Muscle of leg (tissue), 16 donors: ENCODE data around the gene LCE4A. TPM values are rescaled to one million over a fixed set of nuclear protein-coding genes. Genes with fewer than 3 reads are reported as not detected.
"Not testable (repeated sequence)": the region's sequence is repeated elsewhere in the genome, so short reads cannot be mapped to it uniquely, and the experiment has no call there.

Source experiments
- DNase-seq: peaks from one replicate; pipeline ENCODE4 v3.0.0; 2013
- H3K27ac ChIP-seq: one replicate; pipeline ENCODE4 v1.5.1; 2013; ENCODE audit warnings: mild to moderate bottlenecking, low read length, control low read depth
- H3K27me3 ChIP-seq: one replicate; pipeline ENCODE4 v1.6.1; 2013; ENCODE audit warnings: low read length; ENCODE audit not compliant: control insufficient read depth, insufficient read depth
- H3K36me3 ChIP-seq: one replicate; pipeline ENCODE4 v1.6.1; 2013; ENCODE audit warnings: low read length; ENCODE audit not compliant: control insufficient read depth, insufficient read depth
- H3K4me1 ChIP-seq: one replicate; pipeline ENCODE4 v1.6.1; 2013; ENCODE audit warnings: low read length; ENCODE audit not compliant: control insufficient read depth, insufficient read depth
- H3K4me3 ChIP-seq: one replicate; pipeline ENCODE4 v1.5.1; 2013; ENCODE audit warnings: low read length, control low read depth
- H3K9me3 ChIP-seq: replicated peaks from 2 replicates; pipeline ENCODE4 v1.6.1; 2013; ENCODE audit warnings: low read depth, low read length; ENCODE audit not compliant: control insufficient read depth
- WGBS: methylation state at CpG from one replicate; pipeline ENCODE4 v1.1.5; 2013; ENCODE audit warnings: missing lambda C conversion rate; ENCODE audit not compliant: insufficient coverage; 5-methylcytosine and 5-hydroxymethylcytosine counted together
- long read RNA-seq, 11 donors: transcript quantifications; one replicate each; lab custom pipeline, GENCODE V29; 2026
- polyA plus RNA-seq, 8 donors: library from polyadenylated mRNA; unstranded; fragments of 120-200 nt; gene quantifications; one replicate each; pipeline versions ENCODE4 v1.2.1 to v1.2.3, GENCODE V29; 2013; ENCODE audit warnings: inconsistent platforms in 1 of 8, low replicate concordance in 1 of 8; ENCODE audit not compliant: insufficient read length in 8 of 8, insufficient read depth in 1 of 8
- total RNA-seq: library from RNA; stranded (reverse); fragments of 120-200 nt; gene quantifications from one replicate; pipeline ENCODE4 v1.2.4, GENCODE V29; 2013

LCE4A gene, protein sequence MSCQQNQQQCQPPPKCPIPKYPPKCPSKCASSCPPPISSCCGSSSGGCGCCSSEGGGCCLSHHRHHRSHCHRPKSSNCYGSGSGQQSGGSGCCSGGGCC
- total RNA-seq (not detected), polyA plus RNA-seq (not detected)
- long read RNA-seq, donor 1, result 0 reads
- long read RNA-seq, donor 2, result 0 reads
- long read RNA-seq, donor 3, result 0 reads
- long read RNA-seq, donor 4, result 0 reads
- long read RNA-seq, donor 5, result 0 reads
- long read RNA-seq, donor 6, result 0 reads
- long read RNA-seq, donor 7, result 0 reads
- long read RNA-seq, donor 8, result 0 reads
- long read RNA-seq, donor 9, result 0 reads
- long read RNA-seq, donor 10, result 0 reads
- long read RNA-seq, donor 11, result 0 reads

DNA sequence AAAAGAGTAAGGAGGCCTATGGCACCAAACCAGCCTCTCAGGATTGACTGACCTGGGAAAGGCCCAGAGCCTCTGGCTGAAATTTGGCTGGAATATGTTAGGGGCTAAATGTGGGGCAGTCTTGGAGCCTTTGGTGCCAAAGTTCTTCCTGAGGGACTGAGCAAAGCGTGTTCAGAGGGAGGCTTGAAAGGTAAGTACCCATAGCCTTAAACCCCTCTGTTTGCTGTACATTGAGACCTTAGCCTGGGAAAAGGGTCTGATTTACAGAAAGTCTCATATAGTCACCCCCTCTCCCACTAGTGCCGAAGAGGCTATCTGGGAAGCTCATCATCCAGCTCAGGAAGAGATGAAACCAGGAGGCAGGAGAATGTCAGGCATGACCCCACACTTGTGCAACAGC, at the start of gene LCE4A:
Gene LCE4A (plus strand): TSS at position 301 of the 400 bp plus-strand sequence. CDS start 916 bp downstream, outside the sequence.
- Histone ChIP-seq H3K27ac (no peak within 1 kb of the TSS), H3K27me3 (peaks cover 2% of the 10 kb centered on the region), H3K4me3 (no peak within 1 kb of the TSS), H3K9me3 (no peaks in the 10 kb centered on the region), H3K36me3 (no peaks in the 10 kb centered on the region), H3K4me1 (no peaks in the 10 kb centered on the region)
- 80% methylated on average over 2 of the region's 2 CpGs for WGBS
- no peak for DNase-seq

GRCh38 chr1:152658649-152659048, 49.3 kb upstream of the LCE4A start:
- Histone ChIP-seq H3K4me3 (no peak overlapping the region), H3K9me3 (no peaks in the 10 kb centered on the region), H3K4me1 (no peaks in the 10 kb centered on the region), H3K36me3 (no peaks in the 10 kb centered on the region), H3K27me3 (no peaks in the 10 kb centered on the region), H3K27ac (no peak overlapping the region)
- 86% methylated on average over 1 of the region's 3 CpGs for WGBS
- no peak for DNase-seq

DNA sequence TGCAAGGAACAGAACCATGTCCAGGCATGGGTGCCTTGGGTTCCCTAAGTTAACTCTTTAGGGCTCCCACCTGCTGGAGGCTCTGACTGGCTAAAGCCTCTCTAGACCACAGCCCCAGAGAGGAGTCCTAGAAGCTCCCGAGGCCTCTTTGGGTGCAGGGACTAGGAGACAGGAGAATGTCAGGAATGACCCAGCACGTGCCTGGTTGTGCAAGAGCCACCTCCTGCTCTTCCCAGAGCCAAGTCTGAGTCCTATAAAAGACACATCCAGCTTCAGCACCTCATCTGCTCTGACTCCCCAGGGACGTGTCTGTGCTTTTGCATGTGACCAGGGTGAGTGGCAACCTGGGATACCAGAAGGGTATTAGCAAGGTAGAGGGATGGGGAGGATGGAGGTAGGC, 44.9 kb upstream of the LCE4A start, which contains the start of gene LCE2D:
Gene LCE2D (plus strand): TSS at position 283 of the 400 bp plus-strand sequence. CDS start 726 bp downstream, outside the sequence.
- H3K4me3 ChIP-seq, result no peak within 1 kb of the TSS

DNA sequence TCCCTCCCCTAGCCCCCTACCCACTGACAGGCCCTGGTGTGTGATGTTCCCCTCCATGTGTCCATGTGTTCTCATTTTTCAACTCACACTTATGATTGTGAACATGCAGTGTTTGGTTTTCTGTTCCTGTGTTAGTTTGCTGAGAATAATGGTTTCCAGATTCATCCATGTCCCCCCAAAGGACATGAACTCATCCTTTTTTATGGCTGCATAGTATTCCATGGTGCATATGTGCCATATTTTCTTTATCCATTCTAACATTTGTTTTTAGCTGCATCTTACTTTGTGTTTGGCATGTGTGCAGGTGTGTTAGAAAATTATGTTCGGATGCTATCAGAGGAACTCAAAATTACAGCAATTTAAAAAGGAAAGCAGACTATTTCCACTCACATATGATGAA, 41.8 kb upstream of the LCE4A start:
- H3K27ac ChIP-seq, H3K4me3 ChIP-seq, DNase-seq, H3K27me3 ChIP-seq, H3K36me3 ChIP-seq, H3K4me1 ChIP-seq, H3K9me3 ChIP-seq: not testable (repeated sequence)
- WGBS, result no CpG with 5 or more reads among the region's 1 CpG

More for the DNA sequence above, 44.9 kb upstream of the LCE4A start, which contains the start of gene LCE2D:
- no peaks in the 10 kb centered on the region for H3K27me3 ChIP-seq
- no CpG with 5 or more reads among the region's 3 CpGs for WGBS
- H3K9me3 ChIP-seq, result no peaks in the 10 kb centered on the region
- no peak for DNase-seq
- H3K4me1 ChIP-seq, result no peaks in the 10 kb centered on the region
- H3K27ac ChIP-seq, result no peak within 1 kb of the TSS
- H3K36me3 ChIP-seq, result no peaks in the 10 kb centered on the region

DNA sequence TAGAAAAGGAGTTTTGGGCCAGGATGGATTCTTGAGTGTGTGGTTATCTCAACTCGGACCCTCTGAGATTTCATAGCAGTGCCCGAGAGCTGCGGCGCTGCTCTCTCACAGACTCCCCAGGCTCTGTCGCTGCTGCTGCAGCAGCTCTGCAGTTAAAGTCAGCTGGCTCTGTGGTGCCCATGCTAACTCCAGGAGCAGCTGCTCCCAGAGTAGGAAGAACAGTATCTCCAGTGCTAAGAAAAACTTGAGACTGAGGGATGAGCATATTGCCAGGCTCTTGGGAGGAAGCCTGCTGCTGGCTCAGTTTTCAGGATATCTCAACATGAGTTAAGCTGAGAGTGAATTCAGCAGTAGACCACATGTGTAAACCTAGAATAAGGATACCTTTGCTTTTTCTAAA, 40.3 kb upstream of the LCE4A start:
- H3K36me3 ChIP-seq, result no peaks in the 10 kb centered on the region
- H3K4me3 ChIP-seq, result no peak overlapping the region
- no peaks in the 10 kb centered on the region for H3K9me3 ChIP-seq
- no peaks in the 10 kb centered on the region for H3K4me1 ChIP-seq
- 85% methylated on average over 3 of the region's 5 CpGs for WGBS
- H3K27me3 ChIP-seq, result no peaks in the 10 kb centered on the region
- H3K27ac ChIP-seq, result no peak overlapping the region
- no peak for DNase-seq

- Histone ChIP-seq H3K27ac (no peak overlapping the region), H3K4me3 (no peak overlapping the region), H3K9me3 (no peaks in the 10 kb centered on the region), H3K27me3 (no peaks in the 10 kb centered on the region), H3K36me3 (no peaks in the 10 kb centered on the region), H3K4me1 (no peaks in the 10 kb centered on the region)
- WGBS, result 43% methylated on average over 1 of the region's 2 CpGs
- no peak for DNase-seq
Observed at GRCh38 chr1:152673016-152673415, 34.9 kb upstream of the LCE4A start.

- not testable (repeated sequence) for H3K4me3 ChIP-seq, DNase-seq, H3K27me3 ChIP-seq, H3K36me3 ChIP-seq, H3K9me3 ChIP-seq, H3K27ac ChIP-seq, H3K4me1 ChIP-seq
- 38% methylated on average over 1 of the region's 3 CpGs for WGBS
Observed at GRCh38 chr1:152674983-152675382, 33.0 kb upstream of the LCE4A start, which contains the start of gene LCE2C. Gene LCE2C, plus strand, starts transcription at chr1:152675279. Its CDS starts 737 bp downstream, at chr1:152676016.

GRCh38 chr1:152679459-152679858, 28.5 kb upstream of the LCE4A start:
- H3K4me3 ChIP-seq, result no peak overlapping the region
- WGBS, result 60% methylated on average over 1 of the region's 6 CpGs
- H3K27me3 ChIP-seq, result no peaks in the 10 kb centered on the region
- no peak overlapping the region for H3K27ac ChIP-seq
- no peaks in the 10 kb centered on the region for H3K4me1 ChIP-seq
- H3K9me3 ChIP-seq, result no peaks in the 10 kb centered on the region
- DNase-seq, result peak; percentile 72
- H3K36me3 ChIP-seq, result no peaks in the 10 kb centered on the region

- Histone ChIP-seq H3K4me3 (no peak overlapping the region), H3K27me3 (no peaks in the 10 kb centered on the region), H3K4me1 (no peaks in the 10 kb centered on the region), H3K27ac (no peak overlapping the region), H3K36me3 (no peaks in the 10 kb centered on the region), H3K9me3 (no peaks in the 10 kb centered on the region)
- WGBS, result no CpG with 5 or more reads among the region's 2 CpGs
- DNase-seq, result no peak
Observed at GRCh38 chr1:152681616-152682015, 26.3 kb upstream of the LCE4A start.

- Histone ChIP-seq H3K4me1 (no peaks in the 10 kb centered on the region), H3K27me3 (no peaks in the 10 kb centered on the region), H3K36me3 (no peaks in the 10 kb centered on the region), H3K27ac (no peak overlapping the region), H3K4me3 (no peak overlapping the region), H3K9me3 (no peaks in the 10 kb centered on the region)
- no peak for DNase-seq
Observed at GRCh38 chr1:152683846-152684245, 24.1 kb upstream of the LCE4A start.
